Skin of body (tissue), 2 donors: ENCODE data around the gene CHST1. TPM values are rescaled to one million over a fixed set of nuclear protein-coding genes. Genes with fewer than 3 reads are reported as not detected.

Experiments used
- DNase-seq: peaks from one replicate; lab custom pipeline; 2025; lab: John Stamatoyannopoulos, UW
- total RNA-seq: library from RNA; depleted of rRNA; stranded (reverse); fragments of >200 nt; gene quantifications from one replicate; pipeline ENCODE4 v1.2.3, GENCODE V29; 2014

CHST1 gene
- 0.59 TPM for total RNA-seq

DNA sequence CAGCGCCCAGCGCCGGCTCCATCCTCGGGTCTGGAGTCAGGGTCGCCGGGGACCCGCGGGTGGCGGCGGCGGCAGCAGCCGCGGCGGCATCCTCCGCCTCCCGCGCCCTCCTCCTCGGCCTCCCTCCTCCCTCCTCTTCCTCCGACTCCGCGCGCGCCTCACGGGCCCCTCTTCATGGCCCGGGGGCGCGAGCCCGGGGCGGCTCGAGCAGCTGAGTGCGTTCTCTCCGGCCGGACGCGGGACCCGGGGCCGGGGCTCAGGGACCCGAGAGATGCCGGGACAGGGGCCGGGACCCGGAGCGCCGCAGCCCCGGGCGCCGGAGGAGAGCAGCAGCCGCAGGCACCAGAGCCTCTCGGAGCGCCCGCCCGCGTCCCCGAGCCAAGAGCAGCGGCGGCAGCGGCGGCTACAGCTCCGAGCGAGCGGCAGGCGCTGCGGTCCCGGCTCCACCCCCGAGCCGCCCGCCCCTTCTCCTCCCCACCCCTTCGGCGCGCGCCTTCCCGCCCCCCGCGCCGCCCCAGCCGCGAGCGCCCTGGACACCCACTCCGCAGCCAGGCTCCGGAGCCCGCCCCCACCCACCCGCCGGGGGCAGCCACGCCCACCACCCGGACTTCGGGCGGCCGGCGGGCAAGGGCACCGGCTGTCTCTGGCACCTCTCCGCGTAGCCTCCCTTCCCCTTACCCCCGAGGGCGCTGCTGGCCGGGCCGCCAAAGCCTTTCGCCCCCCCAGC lies at the start of gene CHST1:
Gene CHST1 (minus strand): TSS at position 417 of the 727 bp plus-strand sequence. CDS start 14,699 bp downstream, outside the sequence.
- DNase-seq: no peak

- no peak for DNase-seq
These were observed 48.2 kb upstream of the CHST1 start for GRCh38 chr11:45713573-45713972.

- no peak for DNase-seq
These were observed 45.1 kb upstream of the CHST1 start for GRCh38 chr11:45710561-45710960.

DNA sequence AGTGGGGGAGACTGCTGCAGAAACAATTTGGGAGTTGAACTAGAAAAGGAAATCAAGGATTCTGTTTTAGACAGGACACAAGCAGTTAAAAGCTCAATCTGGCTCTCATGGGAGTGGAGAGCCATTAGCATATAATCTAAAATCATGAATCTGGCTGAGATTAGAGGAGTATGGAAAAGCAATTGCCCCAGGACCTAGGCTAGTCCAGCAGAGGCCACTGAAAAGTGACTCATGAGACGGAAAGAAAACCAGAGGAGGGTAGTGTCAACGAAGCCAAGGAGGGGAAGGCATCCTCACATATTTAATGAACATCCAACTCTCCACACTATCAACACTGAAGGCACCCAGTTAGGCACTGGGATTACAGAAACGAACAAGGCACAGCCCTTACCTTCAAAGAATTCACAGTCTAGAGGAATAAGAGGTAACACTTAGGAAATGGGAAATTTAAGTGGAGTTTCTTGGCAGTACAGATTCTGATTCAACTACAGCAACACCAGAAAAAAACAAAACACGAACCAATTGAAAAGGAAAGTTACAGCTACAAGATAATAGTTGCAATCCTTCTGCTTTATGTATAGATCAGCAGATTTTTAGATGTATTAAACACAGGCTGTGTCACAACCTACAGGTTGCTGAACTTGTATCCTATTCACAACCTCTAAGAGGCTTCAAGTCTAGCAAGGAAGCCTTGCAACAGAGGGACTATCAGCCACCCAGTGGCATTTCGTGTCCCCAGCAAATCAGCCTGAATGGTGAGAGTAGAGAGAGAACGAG lies 43.7 kb upstream of the CHST1 start:
- DNase-seq: no peak

- DNase-seq: no peak
These were observed 39.2 kb upstream of the CHST1 start for GRCh38 chr11:45704635-45705034.

DNA sequence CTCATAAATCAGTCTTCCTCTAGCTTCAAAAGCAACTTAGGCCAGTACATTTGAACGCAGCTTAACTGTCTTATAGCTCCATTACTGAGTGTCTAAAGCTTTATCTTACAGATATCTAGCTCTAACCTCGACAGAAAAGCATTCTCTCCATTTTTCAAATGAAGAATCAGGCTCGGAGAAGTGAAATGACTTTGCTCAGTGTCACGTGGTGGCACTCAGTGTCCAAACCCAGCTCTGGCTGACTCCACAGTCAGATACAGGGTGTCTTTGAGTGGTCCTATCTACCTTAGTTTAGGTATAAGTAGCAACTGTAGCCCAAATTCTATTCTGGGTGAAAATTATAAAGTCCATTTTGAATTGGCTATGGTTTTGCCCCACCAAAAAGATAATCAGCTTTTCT lies 38.7 kb upstream of the CHST1 start:
- DNase-seq: no peak

DNA sequence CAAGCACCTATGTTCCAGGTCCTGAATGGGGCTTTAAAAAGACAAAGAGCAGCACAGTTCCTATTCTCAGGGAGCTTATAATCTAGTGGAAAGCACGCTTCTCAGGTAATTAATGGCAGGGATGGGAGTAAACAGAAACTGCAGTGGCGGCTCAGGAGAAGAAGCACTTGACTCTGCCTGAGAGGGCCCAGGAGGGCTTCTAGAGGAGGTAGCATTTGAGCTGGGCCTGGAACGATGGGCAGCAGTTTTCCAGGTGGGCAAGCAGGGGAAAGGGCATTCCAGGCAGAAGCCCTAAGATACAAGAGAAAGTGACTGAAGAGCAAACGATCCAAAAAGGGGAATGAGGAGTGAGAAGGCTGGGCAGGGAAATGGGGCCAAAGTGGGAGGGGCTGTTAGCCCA lies 37.1 kb upstream of the CHST1 start:
- DNase-seq: no peak

DNA sequence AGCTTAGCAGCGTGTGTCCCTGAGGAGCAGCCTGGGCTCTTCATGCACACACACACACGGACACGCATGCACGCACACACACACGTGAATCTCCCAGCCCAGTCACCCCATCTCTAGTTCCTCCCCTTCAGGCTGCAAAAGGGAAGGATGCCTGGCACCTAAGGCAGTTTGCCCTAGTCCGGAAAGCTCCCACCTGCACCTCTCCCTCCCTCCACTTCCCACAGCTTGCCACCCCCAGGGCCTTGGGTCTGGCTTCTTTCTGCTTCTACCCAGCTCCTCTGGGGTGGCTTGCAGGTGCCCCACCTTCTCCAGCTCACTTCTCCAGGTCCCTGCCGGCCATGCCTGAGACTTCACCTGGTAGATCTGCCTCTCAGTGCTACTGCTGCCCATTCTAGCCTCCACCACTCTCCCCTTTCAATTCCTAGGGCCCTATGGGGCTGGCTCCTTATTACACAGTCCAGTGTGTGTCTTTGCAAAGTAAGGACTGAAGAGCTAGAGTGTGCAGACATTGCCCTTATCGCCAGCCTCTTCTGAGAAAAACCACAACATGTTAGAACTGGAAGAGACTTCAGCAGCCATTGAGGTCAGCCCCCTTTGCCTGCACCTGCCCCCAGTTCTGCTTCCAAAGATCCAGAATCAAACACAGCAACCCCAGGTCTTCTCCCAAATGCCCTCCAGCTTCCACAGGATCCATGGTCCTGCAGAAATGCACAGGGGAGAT lies 33.5 kb upstream of the CHST1 start:
- no peak for DNase-seq

DNA sequence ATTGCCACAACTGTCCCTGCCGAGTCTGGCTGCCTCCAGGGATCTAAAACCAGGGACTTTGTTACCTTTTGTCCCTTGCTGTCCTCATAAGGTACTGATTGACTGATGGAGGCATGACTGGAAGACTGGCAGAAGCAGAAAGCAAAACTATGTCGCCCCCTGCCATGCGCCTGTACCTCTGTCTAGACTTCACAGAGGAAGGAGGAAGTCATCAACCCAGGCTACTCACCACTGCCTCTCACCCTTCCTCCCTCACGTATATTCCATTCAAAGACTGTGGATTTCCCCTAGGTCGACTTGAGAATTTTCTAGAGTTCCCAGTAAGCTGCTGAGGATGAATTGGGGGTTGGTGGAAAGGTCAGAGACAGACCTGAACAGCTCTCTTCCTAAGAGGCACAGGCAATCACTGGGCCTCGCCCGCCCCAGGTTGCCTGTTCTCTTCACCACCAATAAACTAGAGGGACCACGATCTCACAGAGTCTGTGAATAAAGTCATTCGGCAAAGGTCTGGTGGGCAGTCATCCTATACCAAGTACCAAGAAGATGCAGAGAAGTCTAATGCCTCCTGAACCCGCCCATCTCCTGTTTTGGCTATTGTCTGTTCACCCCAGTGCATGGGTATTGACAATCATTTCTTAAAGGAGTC lies 27.5 kb upstream of the CHST1 start:
- DNase-seq: no peak

DNA sequence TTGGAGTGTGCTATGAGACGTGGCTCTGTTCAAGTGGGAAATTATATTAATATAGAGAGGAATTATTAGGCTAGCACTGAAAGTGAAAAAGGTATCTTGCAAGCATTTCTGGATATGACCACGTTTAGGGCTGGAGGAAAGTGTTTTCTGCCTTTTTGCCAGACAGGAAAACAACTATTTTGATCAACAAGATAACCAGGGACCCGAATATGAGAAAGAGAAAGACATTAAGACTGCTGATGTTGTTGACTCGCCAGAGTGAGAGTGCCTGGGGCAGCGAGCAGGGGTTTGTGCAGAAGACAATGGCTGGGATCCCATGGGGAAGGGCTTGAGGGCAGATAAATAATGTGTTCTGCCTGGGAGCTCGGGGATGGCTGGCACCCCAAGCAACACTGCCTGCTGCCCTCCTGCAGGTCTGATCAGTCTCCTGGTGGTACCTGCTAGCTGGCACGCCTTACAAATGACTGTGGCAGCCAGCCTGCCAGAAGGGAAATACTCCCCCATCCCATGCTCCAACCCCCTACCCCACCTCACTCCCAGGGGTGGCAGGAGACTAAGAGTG lies 23.1 kb upstream of the CHST1 start:
- no peak for DNase-seq

GRCh38 chr11:45687836-45688235 lies 22.4 kb upstream of the CHST1 start:
- no peak for DNase-seq

DNA sequence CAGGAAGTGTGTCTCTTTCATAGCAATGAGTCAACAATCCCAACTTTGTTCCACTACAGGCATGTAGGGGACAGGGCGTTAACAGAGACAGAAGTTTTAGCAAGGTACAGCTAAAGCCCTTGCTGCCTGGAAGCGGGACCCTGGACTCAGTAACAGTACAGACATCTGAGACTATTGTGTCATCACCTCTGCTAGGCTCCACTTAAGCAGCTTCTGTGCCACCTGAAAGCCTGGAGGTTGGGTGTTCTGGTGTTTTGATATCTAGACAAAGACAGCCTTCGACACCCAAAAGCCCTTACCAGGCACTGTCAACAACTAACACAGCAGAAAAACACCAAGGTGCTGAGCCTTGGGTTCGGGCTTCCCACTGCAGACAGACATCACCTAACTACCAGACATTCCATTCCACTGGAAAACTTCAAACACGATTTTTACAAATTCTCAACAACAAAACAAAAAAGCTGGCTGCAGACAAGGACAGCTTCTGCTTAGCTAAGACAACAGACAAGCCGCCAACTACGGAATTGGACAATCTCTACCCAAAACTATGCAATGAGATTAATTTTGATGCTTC lies 20.6 kb upstream of the CHST1 start:
- DNase-seq: no peak

GRCh38 chr11:45684440-45684839 lies 19.0 kb upstream of the CHST1 start:
- DNase-seq: no peak

- no peak for DNase-seq
These were observed 18.0 kb upstream of the CHST1 start for GRCh38 chr11:45683271-45684058.

DNA sequence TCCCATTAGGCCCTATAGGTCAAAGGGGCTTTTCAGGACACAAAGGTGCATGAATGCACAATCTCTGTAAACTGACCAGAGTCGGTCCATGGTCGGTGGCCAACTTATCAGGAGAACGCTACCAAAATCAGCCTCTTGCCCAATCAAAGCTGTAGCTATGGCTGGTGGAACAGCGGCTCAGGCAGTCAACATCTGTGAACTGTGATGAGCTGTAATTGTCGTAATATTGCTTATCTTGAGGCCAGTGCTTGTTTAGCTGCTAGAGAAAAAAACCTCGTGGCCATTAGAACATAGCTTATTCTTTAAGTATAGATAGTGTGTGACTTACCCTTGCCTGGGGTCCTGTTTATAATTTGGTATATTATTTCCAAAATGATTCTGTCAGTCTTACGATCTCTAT lies 14.4 kb upstream of the CHST1 start:
- no peak for DNase-seq

DNA sequence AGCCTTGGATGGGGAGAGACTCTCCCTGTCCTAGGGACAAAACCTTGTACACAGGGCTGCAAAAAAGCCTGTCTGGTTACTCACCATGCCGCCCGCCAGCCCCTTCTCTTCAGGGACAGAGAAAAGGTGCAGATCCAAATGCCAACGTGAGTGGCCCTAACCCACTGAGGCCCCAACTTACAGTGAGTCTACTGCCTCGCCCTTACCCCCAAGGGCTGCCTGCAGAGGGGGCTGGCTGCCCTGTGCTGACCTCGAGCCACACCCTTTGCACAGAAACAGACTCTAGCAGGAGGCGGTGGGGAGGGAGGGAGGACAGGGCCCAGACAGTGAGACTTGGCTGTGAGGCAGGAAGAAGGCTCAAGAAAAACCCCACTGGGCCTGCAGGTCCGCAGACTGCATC lies 13.6 kb upstream of the CHST1 start:
- no peak for DNase-seq

DNA sequence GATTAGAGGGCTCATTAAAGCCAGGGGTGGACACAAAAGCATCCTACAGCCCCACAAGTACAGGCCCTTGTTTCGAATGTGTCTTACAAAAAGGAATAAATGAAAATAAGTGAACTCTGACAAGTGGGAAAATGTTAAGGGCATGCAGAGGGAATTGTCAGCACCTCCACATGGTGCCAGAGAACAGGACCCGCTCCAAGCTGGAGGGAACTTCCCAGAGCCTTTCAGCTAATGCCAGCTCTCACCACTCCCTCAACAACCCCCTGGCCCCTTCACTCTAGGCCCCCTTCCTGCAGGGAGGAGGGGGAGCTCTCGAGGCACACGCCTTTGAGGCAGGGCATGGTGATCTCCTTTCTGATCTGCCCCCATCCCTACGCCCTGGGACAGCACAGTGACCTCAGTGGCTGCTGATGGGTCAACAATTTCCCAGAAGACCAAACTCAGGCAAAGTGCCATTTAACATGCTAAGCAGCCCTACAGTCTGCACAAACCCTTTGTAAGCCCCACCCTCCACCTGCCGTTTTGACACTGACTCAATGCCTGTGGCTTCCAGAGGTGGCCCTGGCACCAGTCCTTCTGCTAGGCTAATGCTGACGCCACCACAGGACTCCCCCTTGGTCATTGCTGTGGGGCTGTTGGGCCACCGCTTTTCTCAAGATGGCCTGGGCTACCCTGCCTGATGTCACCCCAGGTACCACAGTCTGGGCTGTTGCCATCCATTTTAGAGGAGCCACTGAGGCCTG lies 12.5 kb upstream of the CHST1 start:
- DNase-seq: no peak

GRCh38 chr11:45676522-45677095 lies 11.2 kb upstream of the CHST1 start:
- DNase-seq: no peak

GRCh38 chr11:45675646-45676045 lies 10.2 kb upstream of the CHST1 start:
- no peak for DNase-seq
